NCI-H1694 treated with DMSO at 0.1 percent for 48 hours (cell line): ENCODE results near the gene ZNF765.
"Not testable (repeated sequence)": the region's sequence is repeated elsewhere in the genome, so short reads cannot be mapped to it uniquely, and the experiment has no call there.

Source experiments
- DNase-seq: peaks from one replicate; lab custom pipeline; 2025; lab: John Stamatoyannopoulos, UW

The ZNF765 gene

DNA sequence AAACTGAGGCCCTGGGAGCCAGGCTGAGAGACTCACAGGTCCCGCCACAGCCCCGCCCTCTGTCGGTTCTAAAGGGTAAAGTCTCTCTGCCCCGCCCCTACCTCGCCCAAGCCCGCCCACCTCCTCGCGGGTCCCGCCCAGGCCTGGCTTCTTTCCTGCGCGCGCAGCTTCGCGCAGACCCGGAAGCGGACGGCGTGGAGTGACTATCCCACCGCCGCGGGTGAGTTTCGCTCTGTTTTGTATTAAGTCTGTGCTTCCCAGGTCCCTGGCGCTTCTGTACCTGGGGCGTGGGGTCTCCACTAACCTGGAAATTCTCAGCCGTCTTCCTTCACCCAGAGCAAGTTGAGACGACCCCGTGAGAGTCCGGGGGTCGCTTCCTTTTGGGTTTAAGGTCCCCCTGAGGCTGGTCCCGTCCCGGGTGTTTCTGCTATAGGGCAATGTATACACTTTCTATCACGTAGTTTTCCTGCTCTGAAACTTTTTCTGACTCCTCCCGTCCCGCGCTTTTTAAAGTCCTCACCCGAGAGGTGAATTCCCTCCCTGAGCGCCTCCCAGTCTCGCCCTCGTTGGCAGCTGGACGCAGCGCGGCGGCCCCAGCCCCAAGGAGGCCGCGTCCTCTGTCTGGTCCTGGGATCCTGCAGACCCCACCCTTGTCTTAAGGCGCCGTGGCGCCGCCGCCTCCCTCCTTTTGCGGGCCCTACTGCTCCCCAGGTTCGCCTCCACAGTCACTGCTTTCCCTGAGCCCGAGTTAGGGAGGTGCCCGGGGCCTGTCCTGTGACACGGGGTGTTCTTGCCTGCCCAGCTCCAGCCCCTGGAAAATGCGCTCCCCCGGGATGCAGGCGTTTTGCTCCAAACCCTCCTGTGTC is at the start of gene ZNF765:
TSS of gene ZNF765 (plus strand) at position 176 of the 866 bp plus-strand sequence. CDS start 2,867 bp downstream, outside the sequence.
- peak; percentile 63 for DNase-seq

DNA sequence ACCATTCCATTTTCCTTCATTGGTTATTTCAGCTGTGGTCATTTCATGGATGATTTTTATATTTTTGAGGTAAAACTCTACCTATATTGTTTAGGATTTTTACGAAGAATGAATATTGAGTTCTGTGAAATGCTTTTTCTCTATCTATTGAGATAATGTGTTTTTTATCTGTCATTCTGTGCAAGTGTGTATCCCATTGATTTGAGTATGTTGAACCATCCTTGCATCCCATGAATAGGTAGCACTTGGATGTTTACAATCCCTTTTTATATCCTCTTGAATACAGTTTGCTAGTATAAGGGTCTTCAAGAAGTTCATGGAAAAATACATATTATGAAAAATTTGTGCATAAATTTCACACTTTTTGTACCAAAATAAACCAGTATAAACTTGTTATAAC is 39.2 kb upstream of the ZNF765 start:
- no peak for DNase-seq

DNA sequence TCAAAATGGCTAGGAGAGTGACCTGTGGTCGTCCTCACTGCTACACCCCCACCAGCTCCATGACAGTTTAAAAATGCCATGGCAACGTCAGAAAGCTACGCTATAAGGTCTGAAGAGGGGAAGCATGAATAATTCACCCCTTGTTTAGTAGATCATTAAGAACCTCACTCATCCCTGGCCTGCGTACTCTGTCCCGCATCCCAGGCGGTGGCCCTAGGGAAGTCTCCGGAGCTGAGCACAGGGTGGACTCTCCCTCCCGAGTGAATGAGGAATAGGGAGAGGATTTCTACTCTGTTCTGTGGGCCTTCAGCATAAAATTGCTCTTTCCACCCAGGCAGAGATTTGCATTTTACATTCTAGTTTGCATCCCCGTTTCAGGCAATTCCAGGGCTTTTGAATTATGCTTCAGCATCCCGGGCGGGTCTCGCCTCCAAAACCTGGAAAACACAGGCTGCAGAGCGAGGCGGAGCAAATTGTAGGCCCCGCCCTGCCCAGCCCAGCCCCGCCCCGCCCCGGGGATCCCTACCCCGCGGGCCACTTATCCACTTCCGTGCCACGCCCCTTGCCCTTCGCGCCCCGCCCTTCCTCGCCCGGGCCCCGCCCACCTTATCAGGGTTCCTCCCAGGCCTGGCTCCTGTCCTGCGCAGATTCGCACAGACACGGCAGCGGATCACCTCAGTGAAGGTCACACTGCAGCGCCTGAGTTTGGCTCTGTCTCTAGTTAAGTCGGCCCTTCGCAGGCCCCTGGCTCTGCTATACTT is 36.9 kb upstream of the ZNF765 start:
- DNase-seq: no peak

DNA sequence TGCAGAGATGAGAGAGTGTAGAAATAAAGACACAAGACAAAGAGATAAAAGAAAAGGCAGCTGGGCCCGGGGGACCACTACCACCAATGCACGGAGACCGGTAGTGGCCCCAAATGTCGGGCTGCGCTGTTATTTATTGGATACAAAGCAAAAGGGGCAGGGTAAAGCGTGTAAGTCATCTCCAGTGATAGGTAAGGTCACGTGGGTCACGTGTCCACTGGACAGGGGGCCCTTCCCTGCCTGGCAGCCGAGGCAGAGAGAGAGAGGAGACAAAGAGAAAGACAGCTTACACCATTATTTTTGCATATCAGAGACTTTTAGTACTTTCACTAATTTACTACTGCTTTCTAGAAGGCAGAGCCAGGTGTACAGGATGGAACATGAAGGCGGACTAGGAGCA is 34.9 kb upstream of the ZNF765 start:
- DNase-seq: not testable (repeated sequence)

DNA sequence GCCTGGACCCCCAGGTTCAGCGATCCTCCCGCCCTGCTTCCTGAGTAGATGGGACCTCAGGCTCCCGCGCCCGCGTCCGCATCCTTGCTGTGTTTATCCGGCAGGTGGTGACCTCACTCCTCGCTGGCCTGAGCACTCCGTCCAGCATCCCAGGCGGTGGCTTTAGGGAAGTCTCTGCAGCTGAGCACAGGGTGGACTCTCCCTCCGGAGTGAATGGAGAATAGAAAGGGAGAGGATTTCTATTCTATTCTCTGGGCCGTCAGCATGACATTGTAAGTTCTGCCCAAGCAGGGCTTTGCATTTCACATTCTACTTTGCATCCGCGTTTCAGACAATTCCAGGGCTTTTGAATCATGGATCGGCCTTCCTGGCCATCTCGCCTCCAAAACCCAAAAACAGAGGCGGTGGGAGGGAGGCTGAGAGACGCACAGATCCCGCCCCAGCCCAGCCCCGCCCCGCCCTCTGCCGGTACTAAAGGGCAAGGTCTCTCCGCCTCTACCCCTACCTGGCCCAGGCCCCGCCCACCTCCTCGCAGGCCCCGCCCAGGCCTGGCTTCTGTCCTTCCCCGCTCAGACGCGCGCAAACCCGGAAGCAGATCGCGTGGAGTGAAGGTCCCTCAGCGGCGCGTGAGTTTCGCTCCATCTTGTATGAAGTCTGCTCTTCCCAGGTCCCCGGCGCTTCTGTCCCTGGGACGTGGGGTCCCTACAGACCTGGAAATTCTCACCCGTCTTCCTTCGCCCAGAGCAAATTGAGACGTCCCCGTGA is 29.6 kb upstream of the ZNF765 start, which contains the start of gene ZNF525:
TSS of gene ZNF525 (plus strand) at position 572 of the 765 bp plus-strand sequence. CDS start 6,577 bp downstream, outside the sequence.
- peak; percentile 47 for DNase-seq

DNA sequence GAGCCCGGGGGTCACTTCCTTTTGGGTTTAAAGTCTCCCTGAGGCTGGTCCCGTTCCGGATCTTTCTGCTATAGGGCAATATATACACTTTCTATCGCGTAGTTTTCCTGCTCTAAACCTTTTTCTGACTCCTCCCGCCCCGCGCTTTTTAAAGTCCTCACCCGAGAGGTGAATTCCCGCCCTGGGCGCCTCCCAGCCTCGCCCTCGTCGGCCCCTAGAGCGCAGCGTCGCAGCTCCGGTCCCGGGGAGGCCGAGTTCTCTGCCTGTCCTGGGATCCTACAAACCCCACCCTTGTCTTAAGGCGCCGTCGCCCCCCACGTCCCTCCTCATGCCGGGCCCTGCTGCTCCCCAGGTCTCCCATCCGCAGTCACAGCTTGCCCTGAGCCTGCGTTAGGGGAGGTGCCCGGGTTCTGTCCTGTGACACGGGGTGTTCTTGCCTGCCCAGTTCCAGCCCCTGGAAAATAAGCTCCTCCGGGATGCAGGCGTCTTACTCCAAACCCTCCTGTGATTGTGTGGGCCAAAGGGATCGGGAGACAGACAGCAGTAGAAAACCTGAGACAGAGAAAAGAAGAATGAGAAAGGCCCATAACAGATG is 29.0 kb upstream of the ZNF765 start:
- DNase-seq: peak; percentile 47

DNA sequence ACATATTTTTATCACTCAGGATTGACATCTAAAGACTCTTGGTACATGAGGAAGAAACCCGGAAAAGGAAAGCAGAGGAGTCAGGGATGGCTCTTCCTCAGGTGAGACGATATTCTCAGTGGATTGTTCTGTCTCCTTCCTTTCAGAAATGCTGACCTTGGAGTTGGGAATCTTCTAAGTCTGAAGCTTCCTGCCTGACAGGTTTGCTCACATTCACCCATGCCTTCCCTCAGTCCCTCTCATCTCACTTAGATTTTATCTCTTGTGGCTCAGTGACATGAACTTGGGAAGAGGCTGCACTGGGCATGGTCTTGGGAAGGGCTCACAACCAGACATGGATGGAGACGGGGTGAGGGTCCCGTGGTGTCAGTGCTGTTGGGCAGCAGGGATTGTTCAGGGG is 22.8 kb upstream of the ZNF765 start:
- DNase-seq: no peak

DNA sequence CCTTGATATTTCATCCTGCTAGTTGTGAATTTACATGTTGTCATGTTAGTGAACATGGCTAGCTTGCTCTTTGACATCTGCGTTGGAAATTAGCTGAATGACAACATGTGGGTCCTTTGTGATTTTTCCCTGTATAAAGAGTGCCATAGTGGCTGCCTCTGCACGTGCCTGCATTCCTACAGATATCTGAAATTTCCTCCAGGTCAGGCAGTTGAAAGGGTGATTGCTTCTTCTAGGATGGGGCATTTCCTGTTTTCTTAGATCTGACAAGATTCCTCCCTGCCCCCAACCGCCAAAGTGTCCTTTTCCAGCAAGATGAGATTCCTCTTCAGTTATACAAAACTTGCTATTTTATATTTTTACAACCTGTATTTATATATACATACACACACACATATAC is 20.7 kb upstream of the ZNF765 start:
- no peak for DNase-seq

DNA sequence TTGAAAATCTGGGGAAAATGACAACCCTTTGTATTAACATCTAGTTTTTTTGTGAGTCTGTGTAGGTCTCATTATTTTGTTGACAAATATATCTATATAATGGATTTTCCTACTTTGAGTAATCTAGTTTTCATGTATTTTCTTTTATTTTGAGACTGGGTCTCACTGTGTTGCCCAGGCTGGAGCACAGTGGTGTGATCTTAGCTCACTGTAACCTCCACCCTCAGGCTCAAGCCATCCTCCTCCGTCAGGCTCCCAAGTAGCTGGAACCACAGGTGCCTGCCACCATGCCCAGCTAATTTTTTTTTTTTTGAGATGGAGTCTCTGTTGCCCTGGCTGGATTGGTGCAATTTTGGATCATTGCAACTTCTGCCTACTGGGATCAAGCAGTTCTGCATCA is 20.2 kb upstream of the ZNF765 start:
- no peak for DNase-seq

DNA sequence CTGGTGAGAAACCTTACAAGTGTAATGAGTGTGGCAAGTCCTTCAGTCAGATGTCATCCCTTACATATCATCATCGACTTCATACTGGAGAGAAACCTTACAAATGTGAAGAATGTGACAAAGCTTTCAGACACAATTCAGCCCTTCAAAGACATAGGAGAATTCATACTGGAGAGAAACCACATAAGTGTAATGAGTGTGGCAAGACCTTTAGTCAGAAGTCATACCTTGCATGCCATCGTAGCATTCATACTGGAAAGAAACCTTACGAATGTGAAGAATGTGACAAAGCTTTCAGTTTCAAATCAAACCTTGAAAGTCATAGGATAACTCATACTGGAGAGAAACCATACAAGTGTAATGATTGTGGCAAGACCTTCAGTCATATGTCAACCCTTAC is 13.6 kb upstream of the ZNF765 start:
- DNase-seq: no peak

DNA sequence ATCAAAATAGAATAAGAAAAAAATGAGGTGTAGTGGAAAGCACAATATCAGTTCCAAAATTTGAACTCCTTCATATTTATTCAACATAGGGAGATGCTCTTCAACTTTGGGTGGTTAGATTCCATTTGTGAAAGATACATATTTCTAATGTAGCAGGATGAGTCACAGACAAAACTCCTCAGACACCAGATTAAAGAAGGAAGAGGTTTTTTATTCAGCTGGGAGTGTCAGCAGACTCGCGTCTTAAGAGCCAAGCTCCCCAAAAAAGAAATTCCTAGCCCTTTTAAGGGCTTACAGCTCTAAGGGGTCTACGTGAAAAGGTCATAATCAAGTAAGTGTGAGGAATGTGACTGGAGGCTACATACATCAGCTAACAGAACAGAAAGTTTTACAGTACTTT is 6.8 kb upstream of the ZNF765 start:
- DNase-seq: no peak

DNA sequence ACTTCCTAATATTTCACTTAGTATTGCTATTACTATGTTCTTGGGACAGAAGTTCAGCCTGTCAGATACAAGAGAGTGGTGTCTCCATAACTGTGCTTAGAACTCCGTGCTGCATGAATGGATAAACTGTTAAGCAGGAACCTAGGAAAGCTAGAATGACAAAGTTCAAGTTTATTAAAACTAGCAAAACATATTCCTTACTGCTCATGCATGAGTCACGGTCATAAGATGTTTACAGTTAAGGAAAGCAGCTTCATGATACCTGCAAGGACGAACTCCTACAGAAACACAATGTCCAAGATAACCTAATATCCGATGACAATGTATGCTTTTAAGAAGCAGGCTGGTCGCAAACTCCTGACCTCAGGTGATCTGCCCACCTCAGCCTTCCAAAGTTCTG is 6.0 kb upstream of the ZNF765 start:
- DNase-seq: no peak

DNA sequence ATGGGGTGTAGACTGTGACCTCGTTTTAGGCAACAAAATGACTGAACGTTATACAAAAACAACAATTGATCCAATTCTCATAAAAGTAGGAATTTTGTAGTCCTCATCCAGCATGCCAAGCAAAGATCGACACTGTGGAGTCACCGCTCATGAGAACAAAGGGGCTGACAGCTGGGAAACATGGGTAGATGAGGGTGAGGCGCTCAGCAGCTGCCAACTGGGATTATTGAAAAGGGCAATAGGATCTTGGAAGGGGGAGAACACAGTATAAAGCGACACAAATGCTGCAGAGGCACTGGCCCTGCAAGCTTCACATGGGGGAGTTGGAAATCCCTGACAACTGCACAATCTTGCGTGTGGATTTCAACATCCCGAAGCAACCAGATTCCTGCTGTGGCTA is 5.4 kb upstream of the ZNF765 start:
- DNase-seq: no peak

DNA sequence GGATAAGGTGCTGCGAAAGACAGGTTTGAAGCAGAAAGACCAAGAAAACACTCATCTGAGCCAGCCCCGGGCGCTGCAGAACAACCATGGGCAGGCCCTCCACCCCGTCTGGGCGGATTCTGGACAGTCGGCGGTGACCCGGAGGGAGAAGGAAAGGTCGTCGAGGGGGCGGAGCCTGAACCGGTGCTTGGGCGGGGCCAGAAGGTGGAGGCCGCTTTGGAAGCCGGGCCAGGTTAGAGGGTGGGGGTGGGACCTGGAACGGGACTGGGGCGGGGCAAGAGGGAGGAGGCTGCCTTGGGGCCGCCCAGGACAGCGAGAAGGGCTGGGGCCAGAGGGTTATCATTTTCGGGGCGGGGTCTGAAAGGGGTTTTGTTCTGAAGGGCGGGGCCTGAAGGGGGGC is 5.0 kb upstream of the ZNF765 start:
- DNase-seq: no peak

DNA sequence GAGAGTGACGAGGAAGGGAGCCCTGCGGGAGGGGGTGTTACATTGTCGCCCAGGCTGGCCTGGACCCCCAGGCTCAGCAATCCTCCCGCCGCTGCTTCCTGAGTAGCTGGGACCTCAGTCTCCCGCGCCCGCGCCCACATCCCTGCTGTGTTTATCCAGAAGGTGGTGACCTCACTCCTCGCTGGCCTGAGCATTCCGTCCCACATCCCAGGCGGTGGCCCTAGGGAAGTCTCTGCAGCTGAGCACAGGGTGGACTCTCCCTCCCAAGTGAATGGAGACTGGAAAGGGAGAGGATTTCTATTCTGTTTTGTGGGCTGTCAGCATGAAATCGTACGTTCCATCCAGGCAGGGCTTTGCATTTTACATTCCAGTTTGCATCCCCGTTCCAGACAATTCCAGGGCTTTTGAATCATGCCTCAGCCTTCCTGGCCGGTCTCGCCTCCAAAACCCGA is 401 bp upstream of the ZNF765 start:
- DNase-seq: no peak

DNA sequence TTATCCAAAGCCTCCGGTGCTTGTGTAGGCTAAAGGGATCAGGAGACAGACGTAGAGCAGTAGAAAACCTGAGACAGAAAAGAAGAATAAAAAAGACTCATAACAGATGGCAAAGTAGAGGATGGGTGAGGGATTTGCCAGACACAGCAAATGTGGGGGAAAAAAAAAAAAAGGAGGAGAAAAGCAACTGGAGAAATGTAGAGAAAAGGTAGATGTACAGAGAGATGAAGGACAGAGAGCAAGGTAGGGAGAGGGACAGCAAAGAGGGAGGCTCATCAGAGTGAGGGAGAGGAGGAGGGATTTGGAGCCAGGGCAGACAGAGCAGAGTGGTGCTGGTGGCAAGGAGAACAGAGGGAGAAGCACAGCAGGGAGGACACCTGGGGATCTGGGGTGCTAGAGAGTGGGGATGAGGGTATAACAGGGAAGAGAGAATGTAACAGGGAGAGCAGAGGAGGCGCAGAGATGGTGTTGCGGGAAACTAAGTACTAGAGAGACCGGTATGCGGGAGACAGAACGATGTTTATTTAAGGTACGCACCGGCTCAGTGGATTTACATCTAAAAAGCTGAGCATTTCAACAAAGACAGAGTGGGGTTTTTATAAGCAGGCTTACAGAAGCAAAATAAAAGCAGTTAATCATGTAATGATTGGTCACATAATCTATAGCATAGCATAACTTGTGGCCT is 1.0 kb downstream of the ZNF765 start:
- not testable (repeated sequence) for DNase-seq

DNA sequence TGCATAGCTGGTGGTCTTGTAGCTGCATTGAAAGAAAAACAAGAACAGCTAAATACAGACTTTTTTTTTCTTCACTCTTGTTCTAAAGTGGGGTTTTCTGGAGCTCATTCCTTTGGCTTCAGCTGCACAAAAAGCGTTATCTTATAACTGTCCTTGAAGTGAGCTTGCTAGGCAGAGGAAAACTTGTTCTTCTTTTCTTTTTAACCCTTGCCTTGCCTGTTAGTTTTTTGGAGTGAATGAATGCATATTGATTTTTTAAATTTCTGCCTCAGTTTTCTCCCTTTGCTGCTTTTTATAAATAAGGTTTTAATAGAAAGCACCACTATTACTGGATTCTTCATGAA is 1.5 kb downstream of the ZNF765 start:
- no peak for DNase-seq

DNA sequence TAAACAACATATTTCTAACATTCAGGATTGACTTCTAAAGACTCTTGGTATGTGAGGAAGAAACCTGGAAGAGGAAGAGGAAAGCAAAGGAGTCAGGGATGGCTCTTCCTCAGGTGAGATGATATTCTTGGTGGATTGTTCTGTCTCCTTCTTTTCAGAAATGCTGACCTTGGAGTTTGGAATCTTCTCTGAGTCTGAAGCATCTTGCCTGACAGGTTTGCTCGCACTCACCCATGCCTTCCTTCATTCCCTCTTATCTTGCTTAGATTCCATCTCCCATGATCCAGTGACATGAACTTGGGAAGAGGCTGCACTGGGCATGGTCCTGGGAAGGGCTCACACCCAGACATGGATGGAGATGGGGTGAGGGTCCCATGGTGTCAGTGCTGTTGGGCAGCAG is 3.0 kb downstream of the ZNF765 start:
- DNase-seq: not testable (repeated sequence)

DNA sequence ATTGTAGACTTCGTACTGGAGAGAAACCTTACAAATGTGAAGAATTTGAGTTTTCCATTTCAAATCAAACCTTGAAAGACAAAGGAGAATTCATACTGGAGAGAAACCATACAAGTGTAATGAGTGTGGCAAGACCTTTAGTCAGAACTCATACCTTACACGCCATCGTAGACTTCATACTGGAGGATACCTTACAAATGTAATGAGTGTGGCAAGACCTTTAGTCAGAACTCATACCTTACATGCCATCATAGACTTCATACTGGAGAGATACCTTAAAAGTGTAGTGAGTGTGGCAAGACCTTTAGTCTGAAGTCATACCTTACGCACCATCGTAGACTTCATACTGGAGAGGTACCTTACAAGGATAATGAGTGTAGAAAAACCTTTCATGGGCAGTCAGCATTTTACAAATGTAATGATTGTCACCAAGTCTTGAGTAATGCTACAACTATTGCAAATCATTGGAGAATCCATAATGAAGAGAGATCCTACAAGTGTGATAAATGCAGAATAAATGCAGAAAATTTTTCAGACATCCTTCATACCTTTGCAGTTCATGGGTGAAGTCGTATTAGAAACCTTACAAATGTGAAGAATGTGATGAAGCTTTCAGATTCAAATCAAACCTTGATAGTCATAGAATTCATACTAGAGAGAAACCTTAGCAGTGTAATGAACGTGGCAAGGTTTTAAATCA is 14.7 kb downstream of the ZNF765 start:
- DNase-seq: no peak

DNA sequence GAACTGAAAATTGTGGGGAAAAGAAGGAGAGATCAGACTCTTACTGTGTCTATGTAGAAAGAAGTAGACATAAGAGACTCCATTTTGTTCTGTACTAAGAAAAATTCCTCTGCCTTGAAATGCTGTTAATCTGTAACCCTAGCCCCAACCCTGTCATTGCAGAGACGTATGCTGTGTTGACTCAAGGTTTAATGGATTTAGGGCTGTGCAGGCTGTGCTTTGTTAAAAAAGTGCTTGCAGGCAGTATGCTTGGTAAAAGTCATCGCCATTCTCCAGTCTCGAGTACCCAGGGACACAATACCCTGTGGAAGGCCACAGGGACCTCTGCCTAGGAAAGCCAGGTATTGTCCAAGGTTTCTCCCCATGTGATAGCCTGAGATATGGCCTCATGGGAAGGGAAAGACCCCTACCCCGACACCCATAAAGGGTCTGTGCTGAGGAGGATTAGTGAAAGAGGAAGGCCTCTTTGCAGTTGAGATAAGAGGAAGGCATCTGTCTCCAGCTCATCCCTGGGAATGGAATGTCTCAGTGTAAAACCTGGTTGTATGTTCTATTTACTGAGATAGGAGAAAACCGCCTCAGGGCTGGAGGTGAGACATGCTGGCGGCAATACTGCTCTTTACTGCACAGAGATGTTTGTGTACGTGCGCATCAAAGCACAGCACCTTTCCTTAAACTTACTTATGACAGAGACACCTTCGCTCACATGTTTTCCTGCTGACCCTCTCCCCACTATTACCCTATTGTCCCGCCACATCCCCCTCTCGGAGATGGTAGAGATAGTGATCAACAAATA is 25.8 kb downstream of the ZNF765 start:
- not testable (repeated sequence) for DNase-seq
